ENCODE data around the gene LRRC9.

Gene LRRC9

DNA sequence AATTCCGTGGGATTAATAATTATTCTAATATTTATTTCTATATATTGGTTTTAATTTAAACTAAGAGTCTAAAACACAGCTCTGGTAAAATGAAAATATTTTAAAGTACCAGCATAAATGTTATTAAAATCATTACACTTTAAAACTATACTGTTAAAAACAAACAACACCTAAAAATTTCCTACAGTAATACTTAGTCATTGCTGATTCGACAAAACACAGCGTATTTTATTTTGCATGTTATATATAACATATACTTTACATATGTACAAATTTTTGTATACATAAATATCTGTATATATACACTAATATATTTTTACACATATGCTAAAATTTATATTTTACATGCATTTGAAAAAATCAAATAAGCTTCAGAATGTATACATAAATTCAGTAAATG is 165.7 kb downstream of the LRRC9 start:
- TF ChIP-seq TAF1 (IDR thresholded peaks at IDR 0.05; ENCODE audit: borderline replicate concordance, insufficient read depth, low read length) (no peak), POLR2AphosphoS5 (IDR thresholded peaks at IDR 0.05; ENCODE audit: low read depth, low read length) (no peak), SIN3A (IDR thresholded peaks at IDR 0.05; ENCODE audit: borderline replicate concordance, insufficient read depth, low read length) (no peak)

GRCh38 chr14:60087668-60088067 is 167.7 kb downstream of the LRRC9 start:
- TF ChIP-seq TAF1 (IDR thresholded peaks at IDR 0.05; ENCODE audit: borderline replicate concordance, insufficient read depth, low read length) (no peak), FOXP2 (optimal IDR thresholded peaks at IDR 0.05; ENCODE audit: borderline replicate concordance, extremely low read depth, extremely low read length, insufficient read depth) (no peak), SIN3A (IDR thresholded peaks at IDR 0.05; ENCODE audit: borderline replicate concordance, insufficient read depth, low read length) (no peak), REST (IDR thresholded peaks at IDR 0.05; ENCODE audit: insufficient read depth in 1 of 2, low read depth in 2 of 2, low read length in 2 of 2) (no peak), POLR2AphosphoS5 (IDR thresholded peaks at IDR 0.05; ENCODE audit: low read depth, low read length) (no peak)

DNA sequence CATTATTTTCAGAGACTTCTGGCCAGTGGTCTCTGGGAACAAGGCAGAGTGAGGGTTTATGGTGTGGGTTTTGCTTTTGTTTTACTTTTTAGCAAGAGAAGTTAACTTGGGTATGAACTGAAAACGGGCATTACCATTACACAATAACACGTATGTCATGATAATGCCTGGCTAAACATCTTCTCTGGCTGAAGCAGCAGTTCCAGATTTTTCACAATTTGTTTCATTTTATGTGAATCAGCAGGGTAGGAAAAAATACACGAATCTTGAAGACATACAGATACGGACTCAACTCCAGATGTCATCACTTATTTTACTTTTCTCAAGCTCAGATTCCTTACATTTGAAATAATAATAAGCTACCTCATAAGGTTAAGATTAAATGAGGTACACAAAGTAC is 169.3 kb downstream of the LRRC9 start:
- no peak for TF ChIP-seq POLR2AphosphoS5 (IDR thresholded peaks at IDR 0.05; ENCODE audit: low read depth, low read length)
- no peak for TF ChIP-seq FOXP2 (optimal IDR thresholded peaks at IDR 0.05; ENCODE audit: borderline replicate concordance, extremely low read depth, extremely low read length, insufficient read depth)
- no peak for TF ChIP-seq SIN3A (IDR thresholded peaks at IDR 0.05; ENCODE audit: borderline replicate concordance, insufficient read depth, low read length)
- TF ChIP-seq TAF1 (IDR thresholded peaks at IDR 0.05; ENCODE audit: borderline replicate concordance, insufficient read depth, low read length): no peak
- TF ChIP-seq REST (IDR thresholded peaks at IDR 0.05; ENCODE audit: insufficient read depth in 1 of 2, low read depth in 2 of 2, low read length in 2 of 2): no peak

DNA sequence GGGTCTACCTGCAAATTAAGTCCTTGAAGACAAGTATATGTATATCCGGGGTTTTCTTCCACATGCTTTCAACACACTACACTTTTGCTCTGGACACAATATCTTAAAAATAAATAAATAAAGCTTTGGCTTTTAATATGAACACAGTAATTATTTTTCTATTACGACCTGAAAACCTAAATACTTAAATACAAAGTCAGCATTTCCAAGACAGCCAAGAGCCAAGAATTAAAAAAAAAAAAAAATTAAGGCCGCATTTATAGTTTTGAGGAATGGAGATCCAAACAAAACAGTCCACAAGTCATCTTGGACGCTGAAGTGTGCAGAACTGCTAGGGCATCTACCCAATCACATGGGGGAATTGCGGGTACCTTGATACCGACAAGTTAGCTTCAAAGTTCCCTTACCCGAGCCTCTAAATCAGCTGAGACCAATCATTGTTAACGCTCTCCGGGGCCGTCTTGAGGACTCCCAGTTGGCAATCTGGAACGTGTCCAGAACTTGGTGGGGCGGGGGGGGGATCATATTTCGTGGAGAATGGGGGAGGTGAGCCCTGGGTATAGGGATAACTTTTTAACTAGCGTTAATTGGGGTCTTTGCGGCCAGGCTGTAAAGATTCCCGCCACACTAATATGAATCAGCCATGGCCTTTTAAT is 171.0 kb downstream of the LRRC9 start:
- no peak for TF ChIP-seq POLR2AphosphoS5 (IDR thresholded peaks at IDR 0.05; ENCODE audit: low read depth, low read length)
- TF ChIP-seq REST (IDR thresholded peaks at IDR 0.05; ENCODE audit: insufficient read depth in 1 of 2, low read depth in 2 of 2, low read length in 2 of 2): no peak
- TF ChIP-seq TAF1 (IDR thresholded peaks at IDR 0.05; ENCODE audit: borderline replicate concordance, insufficient read depth, low read length): no peak
- TF ChIP-seq SIN3A (IDR thresholded peaks at IDR 0.05; ENCODE audit: borderline replicate concordance, insufficient read depth, low read length): no peak
- TF ChIP-seq FOXP2 (optimal IDR thresholded peaks at IDR 0.05; ENCODE audit: borderline replicate concordance, extremely low read depth, extremely low read length, insufficient read depth): no peak

- TF ChIP-seq POLR2AphosphoS5 (IDR thresholded peaks at IDR 0.05; ENCODE audit: low read depth, low read length) (peak; percentile 66), REST (IDR thresholded peaks at IDR 0.05; ENCODE audit: insufficient read depth in 1 of 2, low read depth in 2 of 2, low read length in 2 of 2) (no peak), SIN3A (IDR thresholded peaks at IDR 0.05; ENCODE audit: borderline replicate concordance, insufficient read depth, low read length) (0 out of 2 replicates have a peak, but pooled peaks have one; percentile 7)
Measured at GRCh38 chr14:60091550-60092525, 171.9 kb downstream of the LRRC9 start, which contains the start of gene PCNX4. Gene PCNX4, plus strand, starts transcription at chr14:60091923. Its CDS starts 15,716 bp downstream, at chr14:60107639.
